Astrocyte (in vitro differentiated cells and primary cell): ENCODE data around the gene C2CD4C. TPM values are rescaled to one million over a fixed set of nuclear protein-coding genes. Genes with fewer than 3 reads are reported as not detected.

Experiments
- DNase-seq: peaks from one replicate; pipeline ENCODE4 v3.0.0-alpha.2; 2010; ENCODE audit warnings: low read depth
- FAIRE-seq: peaks from 2 replicates; lab custom pipeline; 2011; peaks lifted over from hg19 to GRCh38; lab: Jason Lieb, UNC
- H2AFZ ChIP-seq: 2 replicates; pipeline ENCODE4 v1.6.0; 2012; ENCODE audit warnings: low read depth, low read length, inconsistent platforms
- H3K27ac ChIP-seq: 2 replicates; pipeline ENCODE4 v1.5.1; 2011; ENCODE audit warnings: low read depth, low read length, inconsistent platforms
- H3K27me3 ChIP-seq: 2 replicates; pipeline ENCODE4 v1.6.0; 2011; ENCODE audit warnings: low read length, inconsistent platforms; ENCODE audit not compliant: insufficient read depth
- H3K36me3 ChIP-seq: 2 replicates; pipeline ENCODE4 v1.5.1; 2011; ENCODE audit warnings: low read length, inconsistent platforms; ENCODE audit not compliant: insufficient read depth
- H3K4me1 ChIP-seq: 2 replicates; pipeline ENCODE4 v1.5.1; 2011; ENCODE audit warnings: low read length, inconsistent platforms; ENCODE audit not compliant: insufficient read depth
- H3K4me2 ChIP-seq: 2 replicates; pipeline ENCODE4 v1.6.0; 2012; ENCODE audit warnings: low read length, inconsistent platforms
- H3K4me3 ChIP-seq: 2 replicates; pipeline ENCODE4 v1.5.1; 2011; ENCODE audit warnings: low read depth, mild to moderate bottlenecking, low read length, inconsistent platforms; ENCODE audit not compliant: insufficient read depth
- H3K79me2 ChIP-seq: 2 replicates; pipeline ENCODE4 v1.6.0; 2012; ENCODE audit warnings: mild to moderate bottlenecking, low read length, inconsistent platforms; ENCODE audit not compliant: insufficient read depth
- H3K9ac ChIP-seq: 2 replicates; pipeline ENCODE4 v1.6.0; 2012; ENCODE audit warnings: mild to moderate bottlenecking, low read length, inconsistent platforms
- H3K9me3 ChIP-seq: 2 replicates; pipeline ENCODE4 v1.5.1; 2012; ENCODE audit warnings: low read depth, mild to moderate bottlenecking, low read length, inconsistent platforms; ENCODE audit not compliant: insufficient read depth
- H4K20me1 ChIP-seq: 2 replicates; pipeline ENCODE4 v1.6.0; 2012; ENCODE audit warnings: low read length, inconsistent platforms; ENCODE audit not compliant: insufficient read depth
- H3K27ac Mint-ChIP-seq: one replicate; pipeline ENCODE4 v1.8.0; 2021; ENCODE audit warnings: mild to moderate bottlenecking, mixed read lengths; ENCODE audit not compliant: unreplicated experiment
- H3K27me3 Mint-ChIP-seq: one replicate; pipeline ENCODE4 v1.8.0; 2021; ENCODE audit warnings: low read depth, mixed read lengths; ENCODE audit not compliant: unreplicated experiment
- H3K36me3 Mint-ChIP-seq: one replicate; pipeline ENCODE4 v1.8.0; 2021; ENCODE audit warnings: low read depth, mixed read lengths; ENCODE audit not compliant: unreplicated experiment
- H3K4me1 Mint-ChIP-seq: one replicate; pipeline ENCODE4 v1.8.0; 2021; ENCODE audit warnings: low read depth, mixed read lengths; ENCODE audit not compliant: unreplicated experiment
- H3K4me3 Mint-ChIP-seq: one replicate; pipeline ENCODE4 v1.8.0; 2021; ENCODE audit warnings: mild to moderate bottlenecking, moderate library complexity, mixed read lengths; ENCODE audit not compliant: unreplicated experiment
- H3K9me3 Mint-ChIP-seq: one replicate; pipeline ENCODE4 v1.8.0; 2021; ENCODE audit warnings: mild to moderate bottlenecking, mixed read lengths; ENCODE audit not compliant: unreplicated experiment
- CTCF ChIP-seq: IDR thresholded peaks from 2 replicates; pipeline ENCODE4 v1.5.1; 2011; ENCODE audit warnings: low read depth, mild to moderate bottlenecking, inconsistent platforms, low read length, moderate library complexity; ENCODE audit not compliant: insufficient read depth
- EZH2 ChIP-seq: IDR thresholded peaks from 2 replicates; pipeline ENCODE4 v1.6.1; 2012; ENCODE audit warnings: mild to moderate bottlenecking, low read length, inconsistent platforms; ENCODE audit not compliant: insufficient read depth
- total RNA-seq: library from RNA; stranded (reverse); gene quantifications from 2 replicates; pipeline ENCODE4 v1.2.1, GENCODE V29; 2021

Gene C2CD4C
- total RNA-seq, 1 donor from 2014 or later: 3.4 TPM

DNA sequence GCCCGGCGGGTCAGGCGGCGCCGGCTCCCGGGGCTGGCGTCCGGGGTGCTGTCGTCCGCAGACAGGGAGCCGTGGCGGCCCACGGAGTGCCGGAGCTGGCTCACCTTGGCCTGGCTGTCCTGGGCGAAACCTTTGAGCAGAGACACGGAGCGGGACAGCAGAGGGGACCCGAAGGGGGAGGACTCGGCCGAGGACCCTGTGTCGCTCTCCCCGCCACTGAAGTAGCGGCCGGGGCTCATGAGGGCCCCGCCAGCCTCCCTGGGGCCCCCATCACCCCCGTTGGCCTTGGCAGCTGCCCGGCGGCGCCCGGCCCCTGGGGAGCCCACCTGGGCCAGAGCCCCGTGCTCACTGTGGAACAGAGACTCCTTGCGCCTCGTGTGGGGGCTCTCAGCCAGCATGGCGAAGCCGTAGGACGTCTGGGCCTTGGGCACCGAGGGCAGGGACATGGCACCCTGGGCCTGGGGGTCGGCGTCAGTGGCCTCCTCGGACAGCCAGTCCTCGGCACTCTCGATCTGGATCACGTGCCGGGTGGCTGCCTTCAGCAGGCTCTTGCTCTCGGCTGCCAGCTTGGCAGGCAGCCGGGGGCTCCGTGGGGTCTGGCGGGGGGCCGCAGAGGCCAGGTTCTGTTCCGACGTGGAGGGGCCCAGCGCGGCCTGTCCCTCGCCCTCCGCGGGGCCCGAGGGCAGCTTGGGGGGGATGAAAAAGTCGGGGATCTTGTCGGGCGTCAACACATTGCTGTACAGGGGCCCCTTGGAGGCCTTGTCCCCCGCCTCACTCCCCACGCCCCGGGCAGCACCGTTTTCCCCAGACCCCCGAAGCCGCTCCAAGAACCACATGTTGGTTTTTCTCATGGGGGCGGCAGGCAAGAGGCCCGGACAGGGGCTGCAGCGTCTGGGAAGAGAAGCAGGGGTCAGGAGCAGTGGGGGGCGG, 1.2 kb downstream of the C2CD4C start:
- H3K79me2 ChIP-seq: no peaks in the 10 kb centered on the region
- Mint-ChIP-seq H3K27ac (no peak overlapping the region), H3K4me3 (no peak overlapping the region), H3K36me3 (no peaks in the 10 kb centered on the region), H3K4me1 (no peaks in the 10 kb centered on the region), H3K9me3 (peaks cover 2% of the 10 kb centered on the region), H3K27me3 (peaks cover 6% of the 10 kb centered on the region)
- H3K9ac ChIP-seq: no peak overlapping the region
- H3K9me3 ChIP-seq: no peaks in the 10 kb centered on the region
- FAIRE-seq: no peak
- no peak overlapping the region for H3K4me2 ChIP-seq
- DNase-seq: no peak
- H3K27me3 ChIP-seq: peaks cover 10% of the 10 kb centered on the region
- TF ChIP-seq CTCF (no peak), EZH2 (no peak)
- H3K4me1 ChIP-seq: peaks cover 3% of the 10 kb centered on the region
- H3K27ac ChIP-seq: no peak overlapping the region
- H4K20me1 ChIP-seq: no peaks in the 10 kb centered on the region
- H3K36me3 ChIP-seq: no peaks in the 10 kb centered on the region
- H3K4me3 ChIP-seq: no peak overlapping the region
- H2AFZ ChIP-seq: no peak overlapping the region

DNA sequence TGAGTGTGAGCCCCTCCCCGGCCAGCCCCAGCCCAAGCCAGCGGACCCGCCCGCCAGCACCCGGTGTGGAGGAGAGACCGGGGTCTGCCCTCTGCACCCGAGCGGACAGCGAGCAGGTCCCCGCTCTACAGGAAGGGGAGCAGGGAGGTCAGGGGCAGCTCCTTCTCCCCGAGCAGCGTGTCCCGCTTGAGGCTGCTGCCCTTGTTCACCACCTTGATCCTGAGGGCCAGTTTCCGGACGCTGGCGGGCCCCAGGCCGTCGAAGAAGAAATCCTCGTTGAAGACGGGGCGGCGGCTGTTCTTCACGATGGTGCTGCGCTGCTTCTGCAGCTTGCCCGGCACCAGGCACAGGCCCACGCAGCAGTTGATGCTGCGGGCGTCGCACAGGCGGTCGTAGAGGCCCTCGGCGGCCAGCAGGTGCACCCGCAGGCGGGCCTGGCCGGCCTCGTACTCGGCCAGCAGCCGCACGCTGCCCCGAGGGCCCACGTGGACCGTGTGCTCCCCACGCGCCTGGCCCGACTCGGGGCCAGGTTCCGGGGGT, 1.9 kb downstream of the C2CD4C start:
- Histone ChIP-seq H3K27ac (no peak overlapping the region), H3K9ac (no peak overlapping the region), H3K79me2 (no peaks in the 10 kb centered on the region), H3K36me3 (no peaks in the 10 kb centered on the region), H3K4me1 (peaks cover 3% of the 10 kb centered on the region), H2AFZ (no peak overlapping the region), H3K4me3 (no peak overlapping the region), H3K9me3 (no peaks in the 10 kb centered on the region), H3K4me2 (no peak overlapping the region), H4K20me1 (no peaks in the 10 kb centered on the region), H3K27me3 (peaks cover 10% of the 10 kb centered on the region)
- FAIRE-seq (no peak), DNase-seq (no peak)
- H3K27me3 Mint-ChIP-seq: peaks cover 6% of the 10 kb centered on the region
- H3K4me3 Mint-ChIP-seq: no peak overlapping the region
- no peak overlapping the region for H3K27ac Mint-ChIP-seq
- TF ChIP-seq EZH2 (no peak), CTCF (no peak)
- H3K9me3 Mint-ChIP-seq: peaks cover 2% of the 10 kb centered on the region
- H3K4me1 Mint-ChIP-seq: no peaks in the 10 kb centered on the region
- no peaks in the 10 kb centered on the region for H3K36me3 Mint-ChIP-seq
